GM12878 (cell line): ENCODE measurements around the gene DCDC1.

ENCODE experiments used
- CREB1 ChIP-seq: IDR thresholded peaks from 2 replicates; pipeline ENCODE4 v1.6.1; 2012; ENCODE audit warnings: low read depth, mild to moderate bottlenecking, inconsistent platforms
- CTCF ChIP-seq, 3 experiments: IDR thresholded peaks in 2 of 3; conservative IDR thresholded peaks in 1 of 3; 2 replicates each; pipeline ENCODE4 v1.5.1; 2011; ENCODE audit warnings: low read depth in 3 of 3, low read length in 3 of 3, mild to moderate bottlenecking in 3 of 3, control low read depth in 2 of 3, moderate library complexity in 2 of 3, inconsistent platforms in 1 of 3, mixed read lengths in 1 of 3; ENCODE audit not compliant: control insufficient read depth in 2 of 3, insufficient read depth in 1 of 3; ENCODE audit errors: extremely low read depth in 1 of 3
- EZH2 ChIP-seq: IDR thresholded peaks from 2 replicates; pipeline ENCODE4 v1.6.1; 2012; ENCODE audit warnings: low read depth, mild to moderate bottlenecking, control low read depth, inconsistent platforms, low read length, borderline replicate concordance; ENCODE audit not compliant: control insufficient read depth
- NFYB ChIP-seq: IDR thresholded peaks from 2 replicates; pipeline ENCODE4 v1.6.1; 2011; ENCODE audit warnings: low read depth, mild to moderate bottlenecking, low read length, improper control_type of control experiment, moderate library complexity; ENCODE audit not compliant: insufficient read depth
- NKRF ChIP-seq: fragments of 450-650 bp; conservative IDR thresholded peaks from 2 replicates; pipeline ENCODE4 v1.6.1; 2017; ENCODE audit warnings: mild to moderate bottlenecking, moderate library complexity
- NRF1 ChIP-seq: conservative IDR thresholded peaks from 2 replicates; pipeline ENCODE4 v1.6.1; 2011; ENCODE audit warnings: mild to moderate bottlenecking, low read depth, low read length, improper control_type of control experiment
- RAD51 ChIP-seq: fragments of 450-650 bp; IDR thresholded peaks from 2 replicates; pipeline ENCODE4 v1.6.1; 2016; ENCODE audit warnings: moderate library complexity, mild to moderate bottlenecking, inconsistent platforms
- SMC3 ChIP-seq: IDR thresholded peaks from 2 replicates; pipeline ENCODE4 v1.6.1; 2011; ENCODE audit warnings: low read length, improper control_type of control experiment, borderline replicate concordance
- STAT1 ChIP-seq: fragments of 450-650 bp; conservative IDR thresholded peaks from 2 replicates; pipeline ENCODE4 v1.6.1; 2014; ENCODE audit warnings: antibody characterized with exemption, mild to moderate bottlenecking
- TF ChIP-seq, protein P1 (sequence below): fragments of 150-350 bp; IDR thresholded peaks from 2 replicates; pipeline ENCODE4 v1.6.1; 2014; ENCODE audit warnings: mild to moderate bottlenecking, low read depth, low read length

- TF ChIP-seq CTCF (IDR thresholded peaks at IDR 0.05 in 2 of 3, conservative IDR thresholded peaks at IDR 0.05 in 1 of 3; ENCODE audit: control insufficient read depth in 2 of 3, extremely low read depth in 1 of 3, insufficient read depth in 1 of 3, low read depth in 3 of 3, low read length in 3 of 3) (no peak), NRF1 (no peak), SMC3 (no peak), NFYB (no peak), EZH2 (no peak), STAT1 (no peak), NKRF (no peak), RAD51 (no peak), CREB1 (no peak)
- TF ChIP-seq, protein P1, sequence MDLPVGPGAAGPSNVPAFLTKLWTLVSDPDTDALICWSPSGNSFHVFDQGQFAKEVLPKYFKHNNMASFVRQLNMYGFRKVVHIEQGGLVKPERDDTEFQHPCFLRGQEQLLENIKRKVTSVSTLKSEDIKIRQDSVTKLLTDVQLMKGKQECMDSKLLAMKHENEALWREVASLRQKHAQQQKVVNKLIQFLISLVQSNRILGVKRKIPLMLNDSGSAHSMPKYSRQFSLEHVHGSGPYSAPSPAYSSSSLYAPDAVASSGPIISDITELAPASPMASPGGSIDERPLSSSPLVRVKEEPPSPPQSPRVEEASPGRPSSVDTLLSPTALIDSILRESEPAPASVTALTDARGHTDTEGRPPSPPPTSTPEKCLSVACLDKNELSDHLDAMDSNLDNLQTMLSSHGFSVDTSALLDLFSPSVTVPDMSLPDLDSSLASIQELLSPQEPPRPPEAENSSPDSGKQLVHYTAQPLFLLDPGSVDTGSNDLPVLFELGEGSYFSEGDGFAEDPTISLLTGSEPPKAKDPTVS: no peak
Measured at GRCh38 chr11:30837252-30837651, 532.3 kb downstream of the DCDC1 start.
